K562 (cell line): ENCODE data around the gene SYT7.

ENCODE experiments used
- CCAR2 ChIP-seq: fragments of 200-400 bp; formaldehyde crosslinking; IDR thresholded peaks from 2 replicates; pipeline ENCODE4 v1.6.1; 2017; ENCODE audit warnings: mild to moderate bottlenecking, low read depth, low read length
- ELF1 ChIP-seq: fragments of 200-800 bp; sonication (Bioruptor generic); IDR thresholded peaks from 2 replicates; pipeline ENCODE4 v1.6.1; 2016; ENCODE audit warnings: missing genetic modification characterization, missing compliant biosample characterization
- GTF2F1 ChIP-seq: IDR thresholded peaks from 2 replicates; pipeline ENCODE4 v1.6.1; 2011; ENCODE audit warnings: low read depth, low read length, improper control_type of control experiment
- KLF16 ChIP-seq: IDR thresholded peaks from 2 replicates; pipeline ENCODE4 v1.6.1; 2016; ENCODE audit warnings: antibody characterized with exemption
- NR2F6 ChIP-seq: fragments of 450-650 bp; formaldehyde crosslinking; IDR thresholded peaks from 2 replicates; pipeline ENCODE4 v1.4.0; 2020; ENCODE audit warnings: mild to moderate bottlenecking
- TCF7L2 ChIP-seq: fragments of 150-350 bp; IDR thresholded peaks from 2 replicates; pipeline ENCODE4 v1.6.1; 2016; ENCODE audit warnings: low read depth, mild to moderate bottlenecking, low read length, moderate library complexity
- TEAD4 ChIP-seq, 2 experiments: sonication (generic) in 1 of 2; formaldehyde crosslinking in 1 of 2; IDR thresholded peaks; 2 replicates each; pipeline versions ENCODE4 v1.6.1 to v1.8.0; 2012 to 2022; ENCODE audit warnings: borderline replicate concordance in 1 of 2, inconsistent platforms in 1 of 2, low read length in 1 of 2, mild to moderate bottlenecking in 1 of 2, missing genetic modification reagents in 1 of 2
- ZNF695 ChIP-seq: fragments of 450-650 bp; formaldehyde crosslinking; IDR thresholded peaks from 2 replicates; pipeline ENCODE4 v1.4.0; 2020; ENCODE audit warnings: mild to moderate bottlenecking, moderate library complexity
- TF ChIP-seq, protein P1 (sequence below), 3 experiments: IDR thresholded peaks in 2 of 3; conservative IDR thresholded peaks in 1 of 3; 2 replicates each; pipeline ENCODE4 v1.5.1; 2011 to 2012; ENCODE audit warnings: low read length in 3 of 3, mild to moderate bottlenecking in 3 of 3, control low read depth in 2 of 3, improper control_type of control experiment in 1 of 3, inconsistent platforms in 1 of 3, low read depth in 1 of 3, mixed read lengths in 1 of 3, moderate library complexity in 1 of 3; ENCODE audit not compliant: insufficient read depth in 2 of 3
- TF ChIP-seq, protein P2 (sequence below): fragments of 200-800 bp; sonication (Bioruptor generic); IDR thresholded peaks from 2 replicates; pipeline ENCODE4 v1.6.1; 2016; ENCODE audit warnings: missing genetic modification characterization, missing compliant biosample characterization
- TF ChIP-seq, protein P3 (sequence below): sonication (generic); formaldehyde crosslinking; IDR thresholded peaks from 2 replicates; pipeline ENCODE4 v1.9.0; 2022; ENCODE audit warnings: mild to moderate bottlenecking, missing genetic modification reagents
- TF ChIP-seq, protein P4 (sequence below): fragments of 450-650 bp; formaldehyde crosslinking; IDR thresholded peaks from 2 replicates; pipeline ENCODE4 v1.4.0; 2022; ENCODE audit warnings: mild to moderate bottlenecking, moderate library complexity

DNA sequence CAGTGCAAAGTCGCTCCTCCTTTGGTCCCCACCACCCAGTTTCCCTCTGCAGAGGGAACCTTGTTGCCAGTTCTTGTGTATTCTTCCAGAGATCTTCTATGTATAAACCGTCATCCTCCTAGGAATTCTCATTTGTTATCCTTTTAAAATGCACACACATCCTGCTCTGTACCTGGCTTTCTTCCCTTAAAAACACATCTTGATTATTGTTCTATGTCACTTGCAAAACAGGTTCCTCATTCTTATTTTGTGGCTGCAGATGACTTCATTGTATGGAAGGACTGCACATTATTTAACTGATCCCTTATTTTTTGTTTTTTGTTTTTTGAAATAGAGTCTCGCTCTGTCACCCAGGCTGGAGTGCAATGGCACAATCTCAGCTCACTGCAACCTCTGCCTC, 26.6 kb upstream of the SYT7 start:
- TF ChIP-seq, protein P1, sequence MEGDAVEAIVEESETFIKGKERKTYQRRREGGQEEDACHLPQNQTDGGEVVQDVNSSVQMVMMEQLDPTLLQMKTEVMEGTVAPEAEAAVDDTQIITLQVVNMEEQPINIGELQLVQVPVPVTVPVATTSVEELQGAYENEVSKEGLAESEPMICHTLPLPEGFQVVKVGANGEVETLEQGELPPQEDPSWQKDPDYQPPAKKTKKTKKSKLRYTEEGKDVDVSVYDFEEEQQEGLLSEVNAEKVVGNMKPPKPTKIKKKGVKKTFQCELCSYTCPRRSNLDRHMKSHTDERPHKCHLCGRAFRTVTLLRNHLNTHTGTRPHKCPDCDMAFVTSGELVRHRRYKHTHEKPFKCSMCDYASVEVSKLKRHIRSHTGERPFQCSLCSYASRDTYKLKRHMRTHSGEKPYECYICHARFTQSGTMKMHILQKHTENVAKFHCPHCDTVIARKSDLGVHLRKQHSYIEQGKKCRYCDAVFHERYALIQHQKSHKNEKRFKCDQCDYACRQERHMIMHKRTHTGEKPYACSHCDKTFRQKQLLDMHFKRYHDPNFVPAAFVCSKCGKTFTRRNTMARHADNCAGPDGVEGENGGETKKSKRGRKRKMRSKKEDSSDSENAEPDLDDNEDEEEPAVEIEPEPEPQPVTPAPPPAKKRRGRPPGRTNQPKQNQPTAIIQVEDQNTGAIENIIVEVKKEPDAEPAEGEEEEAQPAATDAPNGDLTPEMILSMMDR (IDR thresholded peaks at IDR 0.05 in 2 of 3, conservative IDR thresholded peaks at IDR 0.05 in 1 of 3; ENCODE audit: insufficient read depth in 2 of 3, low read depth in 1 of 3, low read length in 3 of 3): no peak
- TF ChIP-seq ELF1 (tag): no peak
- TF ChIP-seq NR2F6 (CRISPR knock-in tag): no peak
- no peak for TF ChIP-seq KLF16
- TF ChIP-seq, protein P2, sequence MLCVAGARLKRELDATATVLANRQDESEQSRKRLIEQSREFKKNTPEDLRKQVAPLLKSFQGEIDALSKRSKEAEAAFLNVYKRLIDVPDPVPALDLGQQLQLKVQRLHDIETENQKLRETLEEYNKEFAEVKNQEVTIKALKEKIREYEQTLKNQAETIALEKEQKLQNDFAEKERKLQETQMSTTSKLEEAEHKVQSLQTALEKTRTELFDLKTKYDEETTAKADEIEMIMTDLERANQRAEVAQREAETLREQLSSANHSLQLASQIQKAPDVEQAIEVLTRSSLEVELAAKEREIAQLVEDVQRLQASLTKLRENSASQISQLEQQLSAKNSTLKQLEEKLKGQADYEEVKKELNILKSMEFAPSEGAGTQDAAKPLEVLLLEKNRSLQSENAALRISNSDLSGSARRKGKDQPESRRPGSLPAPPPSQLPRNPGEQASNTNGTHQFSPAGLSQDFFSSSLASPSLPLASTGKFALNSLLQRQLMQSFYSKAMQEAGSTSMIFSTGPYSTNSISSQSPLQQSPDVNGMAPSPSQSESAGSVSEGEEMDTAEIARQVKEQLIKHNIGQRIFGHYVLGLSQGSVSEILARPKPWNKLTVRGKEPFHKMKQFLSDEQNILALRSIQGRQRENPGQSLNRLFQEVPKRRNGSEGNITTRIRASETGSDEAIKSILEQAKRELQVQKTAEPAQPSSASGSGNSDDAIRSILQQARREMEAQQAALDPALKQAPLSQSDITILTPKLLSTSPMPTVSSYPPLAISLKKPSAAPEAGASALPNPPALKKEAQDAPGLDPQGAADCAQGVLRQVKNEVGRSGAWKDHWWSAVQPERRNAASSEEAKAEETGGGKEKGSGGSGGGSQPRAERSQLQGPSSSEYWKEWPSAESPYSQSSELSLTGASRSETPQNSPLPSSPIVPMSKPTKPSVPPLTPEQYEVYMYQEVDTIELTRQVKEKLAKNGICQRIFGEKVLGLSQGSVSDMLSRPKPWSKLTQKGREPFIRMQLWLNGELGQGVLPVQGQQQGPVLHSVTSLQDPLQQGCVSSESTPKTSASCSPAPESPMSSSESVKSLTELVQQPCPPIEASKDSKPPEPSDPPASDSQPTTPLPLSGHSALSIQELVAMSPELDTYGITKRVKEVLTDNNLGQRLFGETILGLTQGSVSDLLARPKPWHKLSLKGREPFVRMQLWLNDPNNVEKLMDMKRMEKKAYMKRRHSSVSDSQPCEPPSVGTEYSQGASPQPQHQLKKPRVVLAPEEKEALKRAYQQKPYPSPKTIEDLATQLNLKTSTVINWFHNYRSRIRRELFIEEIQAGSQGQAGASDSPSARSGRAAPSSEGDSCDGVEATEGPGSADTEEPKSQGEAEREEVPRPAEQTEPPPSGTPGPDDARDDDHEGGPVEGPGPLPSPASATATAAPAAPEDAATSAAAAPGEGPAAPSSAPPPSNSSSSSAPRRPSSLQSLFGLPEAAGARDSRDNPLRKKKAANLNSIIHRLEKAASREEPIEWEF (CRISPR knock-in tag): no peak
- no peak for TF ChIP-seq ZNF695 (CRISPR knock-in tag)
- TF ChIP-seq, protein P3, sequence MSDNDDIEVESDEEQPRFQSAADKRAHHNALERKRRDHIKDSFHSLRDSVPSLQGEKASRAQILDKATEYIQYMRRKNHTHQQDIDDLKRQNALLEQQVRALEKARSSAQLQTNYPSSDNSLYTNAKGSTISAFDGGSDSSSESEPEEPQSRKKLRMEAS: no peak
- TF ChIP-seq, protein P4, sequence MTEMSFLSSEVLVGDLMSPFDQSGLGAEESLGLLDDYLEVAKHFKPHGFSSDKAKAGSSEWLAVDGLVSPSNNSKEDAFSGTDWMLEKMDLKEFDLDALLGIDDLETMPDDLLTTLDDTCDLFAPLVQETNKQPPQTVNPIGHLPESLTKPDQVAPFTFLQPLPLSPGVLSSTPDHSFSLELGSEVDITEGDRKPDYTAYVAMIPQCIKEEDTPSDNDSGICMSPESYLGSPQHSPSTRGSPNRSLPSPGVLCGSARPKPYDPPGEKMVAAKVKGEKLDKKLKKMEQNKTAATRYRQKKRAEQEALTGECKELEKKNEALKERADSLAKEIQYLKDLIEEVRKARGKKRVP: no peak
- no peak for TF ChIP-seq CCAR2
- no peak for TF ChIP-seq TEAD4 (IDR thresholded peaks at IDR 0.05; ENCODE audit: low read length)
- no peak for TF ChIP-seq TEAD4 (CRISPR knock-in tag; IDR thresholded peaks at IDR 0.05; ENCODE audit: borderline replicate concordance)
- TF ChIP-seq GTF2F1: no peak
- no peak for TF ChIP-seq TCF7L2
